Fibroblast of villous mesenchyme (primary cell): Measurements from ENCODE around the gene NRG4. TPM values are rescaled to one million over a fixed set of nuclear protein-coding genes. Genes with fewer than 3 reads are reported as not detected.

Source experiments
- DNase-seq: peaks from one replicate; pipeline ENCODE4 v3.0.0-alpha.2; 2010; ENCODE audit warnings: low read depth
- H3K4me3 ChIP-seq: 2 replicates; pipeline ENCODE4 v1.5.1; 2011; ENCODE audit warnings: low read depth, mild to moderate bottlenecking, low read length
- total RNA-seq: library from RNA; depleted of rRNA; stranded (reverse); fragments of >200 nt; gene quantifications from 2 replicates; pipeline ENCODE4 v1.2.3, GENCODE V29; 2012
- TF ChIP-seq, protein P1 (sequence below): IDR thresholded peaks from 2 replicates; pipeline ENCODE4 v1.5.1; 2012; ENCODE audit warnings: low read depth, mild to moderate bottlenecking, low read length; ENCODE audit not compliant: insufficient read depth

NRG4 gene
- total RNA-seq, 1 donor, result under 0.01 TPM

DNA sequence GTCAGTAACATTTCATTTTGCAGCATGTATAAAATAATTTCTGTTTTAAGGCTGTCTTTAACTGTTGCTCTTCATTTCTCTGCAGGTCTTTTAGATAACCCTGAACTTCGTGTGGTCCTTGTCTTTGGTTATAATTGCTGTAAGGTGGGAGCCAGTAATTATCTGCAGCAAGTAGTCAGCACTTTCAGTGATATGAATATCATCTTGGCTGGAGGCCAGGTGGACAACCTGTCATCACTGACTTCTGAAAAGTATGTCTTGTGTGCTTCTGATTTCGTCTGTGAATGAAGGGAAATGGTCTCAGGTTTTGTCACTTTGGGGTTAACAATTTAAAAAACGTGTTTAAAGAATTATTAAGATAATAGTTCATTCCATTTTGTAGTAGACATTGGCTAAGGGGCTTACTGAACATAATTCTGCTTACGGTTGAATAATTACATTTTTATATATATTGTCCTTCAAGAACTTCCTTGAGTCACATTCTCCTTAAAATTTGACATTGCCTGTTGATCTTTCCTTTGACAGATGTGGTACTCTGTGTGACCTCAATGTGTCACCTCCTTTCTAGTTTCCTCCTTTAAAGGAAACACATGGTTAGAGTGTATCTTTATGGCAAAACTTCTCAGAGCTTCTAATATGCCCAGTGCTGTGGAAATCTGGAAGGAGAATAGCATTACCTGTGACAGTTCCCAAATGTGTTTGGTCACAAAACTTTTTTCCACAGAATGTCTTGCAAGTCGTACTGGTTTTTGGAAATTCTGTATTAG lies 82.2 kb downstream of the NRG4 start:
- TF ChIP-seq, protein P1, sequence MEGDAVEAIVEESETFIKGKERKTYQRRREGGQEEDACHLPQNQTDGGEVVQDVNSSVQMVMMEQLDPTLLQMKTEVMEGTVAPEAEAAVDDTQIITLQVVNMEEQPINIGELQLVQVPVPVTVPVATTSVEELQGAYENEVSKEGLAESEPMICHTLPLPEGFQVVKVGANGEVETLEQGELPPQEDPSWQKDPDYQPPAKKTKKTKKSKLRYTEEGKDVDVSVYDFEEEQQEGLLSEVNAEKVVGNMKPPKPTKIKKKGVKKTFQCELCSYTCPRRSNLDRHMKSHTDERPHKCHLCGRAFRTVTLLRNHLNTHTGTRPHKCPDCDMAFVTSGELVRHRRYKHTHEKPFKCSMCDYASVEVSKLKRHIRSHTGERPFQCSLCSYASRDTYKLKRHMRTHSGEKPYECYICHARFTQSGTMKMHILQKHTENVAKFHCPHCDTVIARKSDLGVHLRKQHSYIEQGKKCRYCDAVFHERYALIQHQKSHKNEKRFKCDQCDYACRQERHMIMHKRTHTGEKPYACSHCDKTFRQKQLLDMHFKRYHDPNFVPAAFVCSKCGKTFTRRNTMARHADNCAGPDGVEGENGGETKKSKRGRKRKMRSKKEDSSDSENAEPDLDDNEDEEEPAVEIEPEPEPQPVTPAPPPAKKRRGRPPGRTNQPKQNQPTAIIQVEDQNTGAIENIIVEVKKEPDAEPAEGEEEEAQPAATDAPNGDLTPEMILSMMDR, result no peak
- DNase-seq, result no peak
- no peak overlapping the region for H3K4me3 ChIP-seq

GRCh38 chr15:75928680-75929608 lies 83.3 kb downstream of the NRG4 start:
- TF ChIP-seq, protein P1, result peak; percentile 40
- DNase-seq, result peak; percentile 29
- no peak overlapping the region for H3K4me3 ChIP-seq

DNA sequence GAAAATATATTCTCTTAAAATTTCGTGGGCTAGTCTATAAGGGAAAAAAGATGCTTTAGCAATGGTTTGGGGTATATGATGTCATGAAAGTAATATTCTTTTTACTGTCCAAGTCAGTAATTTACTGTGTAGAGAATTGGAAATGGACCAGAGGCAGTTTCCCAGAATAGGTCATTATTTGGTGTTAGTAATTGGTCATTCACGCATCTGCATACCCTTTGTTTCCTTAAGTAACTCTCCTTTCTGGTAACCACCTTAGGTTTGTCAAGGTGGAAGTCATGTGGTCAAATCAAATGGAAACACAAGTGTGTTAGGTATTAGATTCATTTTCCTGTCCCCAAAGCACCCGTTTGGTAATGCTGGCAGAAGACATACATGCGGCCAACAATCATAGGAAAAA lies 84.6 kb downstream of the NRG4 start:
- no peak for DNase-seq
- no peak overlapping the region for H3K4me3 ChIP-seq
- TF ChIP-seq, protein P1, result no peak

DNA sequence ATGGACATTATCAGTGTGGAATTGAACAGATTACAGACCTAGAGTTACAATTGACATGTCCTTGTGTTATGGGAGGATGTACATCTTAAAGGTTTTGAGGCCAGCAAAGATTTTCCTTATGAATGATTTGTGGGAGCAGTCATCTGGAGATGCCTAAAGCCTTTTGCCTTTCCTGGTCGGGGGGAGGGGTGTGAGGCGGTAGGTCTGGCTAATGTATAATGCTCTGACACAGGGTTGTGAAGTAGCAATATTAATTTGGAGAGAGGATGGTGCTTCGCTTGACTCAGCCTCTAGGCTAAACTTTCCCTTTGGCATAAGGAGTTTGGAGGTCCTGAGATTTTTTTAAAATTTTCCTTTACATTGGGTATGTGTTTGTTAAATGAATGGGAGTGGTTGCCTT lies 85.3 kb downstream of the NRG4 start:
- TF ChIP-seq, protein P1, result no peak
- no peak overlapping the region for H3K4me3 ChIP-seq
- DNase-seq, result no peak

DNA sequence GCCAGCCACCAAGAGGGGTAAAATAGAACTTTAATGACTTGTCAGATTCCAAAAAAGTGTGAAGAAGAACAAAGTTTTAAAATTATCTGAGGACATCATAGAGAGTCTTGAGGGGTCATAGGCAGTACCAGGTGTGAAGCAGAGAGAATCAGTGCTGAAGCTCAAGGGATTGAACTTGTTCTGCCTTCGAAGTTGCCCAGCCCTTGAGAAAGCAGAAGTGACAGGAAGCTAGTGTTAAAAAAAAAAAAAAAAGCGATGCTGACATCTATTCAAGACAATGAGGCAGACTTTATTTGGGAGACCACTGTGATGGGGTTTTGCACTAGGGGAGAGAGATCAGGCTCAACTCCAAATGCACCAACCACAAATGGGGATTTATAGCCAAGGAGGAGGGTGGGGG lies 86.8 kb downstream of the NRG4 start:
- DNase-seq, result no peak
- no peak overlapping the region for H3K4me3 ChIP-seq
- TF ChIP-seq, protein P1, result no peak

DNA sequence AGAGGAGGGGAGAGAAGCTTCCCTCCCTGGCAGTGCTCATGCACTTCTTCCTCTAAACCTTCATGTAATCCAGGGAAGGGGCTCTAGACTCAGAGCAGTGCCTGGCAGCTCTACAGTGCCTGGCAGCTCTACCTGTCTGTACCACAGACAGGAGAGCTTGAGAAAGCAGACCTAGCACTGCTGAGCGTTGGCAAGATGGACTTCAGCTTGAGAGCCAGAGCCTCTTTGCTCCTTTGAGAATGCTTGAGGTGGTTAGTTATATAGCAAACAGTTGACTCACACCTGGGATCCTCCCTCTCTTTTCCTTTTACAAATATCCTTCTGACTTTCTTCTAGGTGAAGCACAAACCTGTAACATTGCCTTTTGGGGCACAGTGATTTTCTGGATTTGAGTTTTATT lies 87.6 kb downstream of the NRG4 start:
- H3K4me3 ChIP-seq, result no peak overlapping the region
- no peak for DNase-seq
- TF ChIP-seq, protein P1, result no peak
